ENCODE measurements around the gene SERPINI1. TPM values are rescaled to one million over a fixed set of nuclear protein-coding genes. Genes with fewer than 3 reads are reported as not detected.
A peak's percentile ranks its signal among the peaks of the same experiment; 100 is the strongest.

The SERPINI1 gene
- total RNA-seq, 2 donors from 2014 or later, result 2.3 to 15.3 TPM

GRCh38 chr3:167840247-167840646 is 104.7 kb downstream of the SERPINI1 start:
- no peaks in the 10 kb centered on the region for H3K36me3 ChIP-seq
- H3K4me3 ChIP-seq, result no peak overlapping the region
- 32% methylated on average over 3 of the region's 3 CpGs for WGBS
- H3K27me3 ChIP-seq (replicated peaks; ENCODE audit: insufficient read depth), result no peaks in the 10 kb centered on the region
- no peaks in the 10 kb centered on the region for H3K9me3 ChIP-seq
- intact Hi-C loops (cut with DNase I), result no loop called here
- no peak for TF ChIP-seq CTCF (IDR thresholded peaks at IDR 0.05)
- TF ChIP-seq POLR2AphosphoS5 (IDR thresholded peaks at IDR 0.05), result peak; percentile 21
- DNase-seq (ENCODE audit: low spot score), result peak; percentile 38
- H3K27ac ChIP-seq, result no peak overlapping the region
- H3K4me1 ChIP-seq (replicated peaks), result no peaks in the 10 kb centered on the region

GRCh38 chr3:167843481-167843880 is 108.0 kb downstream of the SERPINI1 start:
- no peaks in the 10 kb centered on the region for H3K9me3 ChIP-seq
- no peak for TF ChIP-seq POLR2AphosphoS5 (IDR thresholded peaks at IDR 0.05)
- TF ChIP-seq POLR2A (IDR thresholded peaks at IDR 0.05), result no peak
- intact Hi-C loops (cut with DNase I), result no loop called here
- no peaks in the 10 kb centered on the region for H3K4me1 ChIP-seq (replicated peaks)
- H3K27ac ChIP-seq, result no peak overlapping the region
- no peak for DNase-seq (ENCODE audit: low spot score)
- H3K27me3 ChIP-seq (replicated peaks; ENCODE audit: insufficient read depth), result no peaks in the 10 kb centered on the region
- 81% methylated on average over 1 of the region's 1 CpG for WGBS
- H3K36me3 ChIP-seq, result no peaks in the 10 kb centered on the region
- no peak overlapping the region for H3K4me3 ChIP-seq

- H3K9me3 ChIP-seq, result no peaks in the 10 kb centered on the region
- no peaks in the 10 kb centered on the region for H3K36me3 ChIP-seq
- TF ChIP-seq POLR2A (IDR thresholded peaks at IDR 0.05) (no peak), CTCF (IDR thresholded peaks at IDR 0.05) (no peak), POLR2AphosphoS5 (IDR thresholded peaks at IDR 0.05) (no peak)
- intact Hi-C loops (cut with DNase I), result no loop called here
- H3K27ac ChIP-seq, result no peak overlapping the region
- no peaks in the 10 kb centered on the region for H3K27me3 ChIP-seq (replicated peaks; ENCODE audit: insufficient read depth)
- no peaks in the 10 kb centered on the region for H3K4me1 ChIP-seq (replicated peaks)
- no peak for DNase-seq (ENCODE audit: low spot score)
- 80% methylated on average over 2 of the region's 2 CpGs for WGBS
- no peak overlapping the region for H3K4me3 ChIP-seq
Observed at GRCh38 chr3:167843886-167844285, 108.4 kb downstream of the SERPINI1 start.

GRCh38 chr3:167844528-167844927 is 109.0 kb downstream of the SERPINI1 start:
- no peaks in the 10 kb centered on the region for H3K9me3 ChIP-seq
- intact Hi-C loops (cut with DNase I), result no loop called here

GRCh38 chr3:167851171-167851570 is 115.7 kb downstream of the SERPINI1 start:
- Histone ChIP-seq H3K4me1 (replicated peaks) (no peaks in the 10 kb centered on the region), H3K4me3 (no peak overlapping the region), H3K27me3 (replicated peaks; ENCODE audit: insufficient read depth) (no peaks in the 10 kb centered on the region), H3K9me3 (no peaks in the 10 kb centered on the region), H3K27ac (no peak overlapping the region), H3K36me3 (no peaks in the 10 kb centered on the region)
- TF ChIP-seq CTCF (IDR thresholded peaks at IDR 0.05), result no peak
- TF ChIP-seq POLR2AphosphoS5 (IDR thresholded peaks at IDR 0.05), result no peak
- TF ChIP-seq POLR2A (IDR thresholded peaks at IDR 0.05), result no peak
- 86% methylated on average over 1 of the region's 1 CpG for WGBS
- intact Hi-C loops (cut with DNase I), result no loop called here
- DNase-seq (ENCODE audit: low spot score), result no peak

More at GRCh38 chr3:167844528-167844927, 109.0 kb downstream of the SERPINI1 start:
- H3K27me3 ChIP-seq (replicated peaks; ENCODE audit: insufficient read depth), result no peaks in the 10 kb centered on the region
- no peak overlapping the region for H3K4me3 ChIP-seq
- no peaks in the 10 kb centered on the region for H3K36me3 ChIP-seq
- no peak for DNase-seq (ENCODE audit: low spot score)
- TF ChIP-seq CTCF (IDR thresholded peaks at IDR 0.05) (no peak), POLR2A (IDR thresholded peaks at IDR 0.05) (no peak), POLR2AphosphoS5 (IDR thresholded peaks at IDR 0.05) (no peak)
- no peak overlapping the region for H3K27ac ChIP-seq
- no peaks in the 10 kb centered on the region for H3K4me1 ChIP-seq (replicated peaks)
